ENCODE measurements around the gene EIF4G3. TPM values are rescaled to one million over a fixed set of nuclear protein-coding genes. Genes with fewer than 3 reads are reported as not detected.

The EIF4G3 gene
- total RNA-seq (10 to 100 TPM; 62.7 to 97.3 (median 75.0) TPM), polyA plus RNA-seq (10 to 100 TPM; 14.3 to 18.0 (median 16.7) TPM)
- long read RNA-seq, donor 1, partial matches to known transcripts = 8 of 8 reads
- long read RNA-seq, donor 1, other reads (novel, unspliced or antisense) = 0 of 8 reads
- long read RNA-seq, donor 2 = 0 reads

- H3K36me3 ChIP-seq = peaks cover 0 to 12% (median 0%) of the 10 kb centered on the region in 6 donors
- peak; percentile 100 for DNase-seq
- H3K4me3 ChIP-seq = peak within 1 kb of the TSS; percentile 55 to 95 (median 76)
- H3K9me3 ChIP-seq = no peaks in the 10 kb centered on the region
- 2 to 7% (median 3%) methylated on average over 52 to 90 of the region's 90 CpGs for WGBS, 5 donors
- H3K27me3 ChIP-seq (replicated peaks in 1 of 7) = no peaks in the 10 kb centered on the region
- H3K4me1 ChIP-seq = peaks cover 10 to 47% (median 21%) of the 10 kb centered on the region in 6 donors
- TF ChIP-seq CTCF (IDR thresholded peaks at IDR 0.05 in 8 of 11, conservative IDR thresholded peaks at IDR 0.05 in 3 of 11) (peak in 1 of 11 experiments; percentile 25), POLR2A (IDR thresholded peaks at IDR 0.05) (peak in 2 of 3 donors; percentile 45 to 62), POLR2AphosphoS5 (IDR thresholded peaks at IDR 0.05) (peak; percentile 90 to 97 (median 96))
- peak within 1 kb of the TSS; percentile 87 to 98 (median 94) for H3K27ac ChIP-seq
- intact Hi-C loops (cut with DNase I; ENCODE audit: low total_unique reads) = loop anchor here (10.0 kb wide), 1 partner anchor 392 kb away; the partner anchor contains the start of gene HP1BP3
Measured at GRCh38 chr1:21176586-21177555, at the start of gene EIF4G3. EIF4G3 (minus strand) TSS chr1:21176897; CDS start chr1:21002742, 174,155 bp downstream.

- H3K27ac ChIP-seq = no peak overlapping the region
- WGBS, 5 donors = 93 to 98% (median 97%) methylated on average over 29 to 33 of the region's 33 CpGs
- TF ChIP-seq CTCF (IDR thresholded peaks at IDR 0.05 in 8 of 11, conservative IDR thresholded peaks at IDR 0.05 in 3 of 11) = no peak
- TF ChIP-seq POLR2A (IDR thresholded peaks at IDR 0.05) = no peak
- TF ChIP-seq POLR2AphosphoS5 (IDR thresholded peaks at IDR 0.05) = peak in 2 of 3 donors; percentile 22 to 71
- H3K27me3 ChIP-seq (replicated peaks in 1 of 7) = no peaks in the 10 kb centered on the region
- intact Hi-C loops (cut with DNase I; ENCODE audit: low total_unique reads) = no loop called here
- no peak for DNase-seq
- H3K36me3 ChIP-seq = peaks cover 2 to 100% (median 89%) of the 10 kb centered on the region in 6 donors
- H3K9me3 ChIP-seq = no peaks in the 10 kb centered on the region
- no peak overlapping the region for H3K4me3 ChIP-seq
- no peaks in the 10 kb centered on the region for H3K4me1 ChIP-seq
Measured at GRCh38 chr1:21225065-21225464, 48.4 kb upstream of the EIF4G3 start.

GRCh38 chr1:21220815-21221214 is 44.1 kb upstream of the EIF4G3 start:
- no peak overlapping the region for H3K27ac ChIP-seq
- H3K36me3 ChIP-seq = peaks cover 0 to 87% (median 84%) of the 10 kb centered on the region in 6 donors
- no peaks in the 10 kb centered on the region for H3K9me3 ChIP-seq
- no peak for TF ChIP-seq CTCF (IDR thresholded peaks at IDR 0.05 in 8 of 11, conservative IDR thresholded peaks at IDR 0.05 in 3 of 11)
- TF ChIP-seq POLR2AphosphoS5 (IDR thresholded peaks at IDR 0.05) = no peak
- TF ChIP-seq POLR2A (IDR thresholded peaks at IDR 0.05) = no peak
- no peak for DNase-seq
- WGBS, 5 donors = 77 to 91% (median 87%) methylated on average over 7 of the region's 7 CpGs
- intact Hi-C loops (cut with DNase I; ENCODE audit: low total_unique reads) = no loop called here
- H3K4me3 ChIP-seq = no peak overlapping the region
- no peaks in the 10 kb centered on the region for H3K4me1 ChIP-seq
- no peaks in the 10 kb centered on the region for H3K27me3 ChIP-seq (replicated peaks in 1 of 7)

- H3K4me1 ChIP-seq = no peaks in the 10 kb centered on the region
- TF ChIP-seq POLR2AphosphoS5 (IDR thresholded peaks at IDR 0.05) = peak; percentile 4 to 39 (median 18)
- TF ChIP-seq POLR2A (IDR thresholded peaks at IDR 0.05) = no peak
- TF ChIP-seq CTCF (IDR thresholded peaks at IDR 0.05 in 8 of 11, conservative IDR thresholded peaks at IDR 0.05 in 3 of 11) = no peak
- H3K27ac ChIP-seq = no peak overlapping the region
- no peaks in the 10 kb centered on the region for H3K9me3 ChIP-seq
- intact Hi-C loops (cut with DNase I; ENCODE audit: low total_unique reads) = no loop called here
- WGBS, 5 donors = 91 to 96% (median 96%) methylated on average over 17 to 21 of the region's 21 CpGs
- peaks cover 0 to 76% (median 72%) of the 10 kb centered on the region in 6 donors for H3K36me3 ChIP-seq
- DNase-seq = no peak
- H3K4me3 ChIP-seq = no peak overlapping the region
- no peaks in the 10 kb centered on the region for H3K27me3 ChIP-seq (replicated peaks in 1 of 7)
Measured at GRCh38 chr1:21219674-21220073, 43.0 kb upstream of the EIF4G3 start.

All from spleen (tissue), 13 donors.